Endothelial cell (in vitro differentiated cells): ENCODE measurements around the gene CMC2. TPM values are rescaled to one million over a fixed set of nuclear protein-coding genes. Genes with fewer than 3 reads are reported as not detected.
A peak's percentile ranks its signal among the peaks of the same experiment; 100 is the strongest.

Experiments used
- DNase-seq: peaks from one replicate; pipeline ENCODE4 v3.0.0; 2021; ENCODE audit warnings: low spot score
- H3K27ac Mint-ChIP-seq: one replicate; pipeline ENCODE4 v1.8.0; 2021; ENCODE audit warnings: mixed read lengths, inconsistent platforms; ENCODE audit not compliant: unreplicated experiment
- H3K27me3 Mint-ChIP-seq: one replicate; pipeline ENCODE4 v1.8.0; 2021; ENCODE audit warnings: mild to moderate bottlenecking, moderate library complexity, mixed read lengths, inconsistent platforms; ENCODE audit not compliant: unreplicated experiment
- H3K36me3 Mint-ChIP-seq: one replicate; pipeline ENCODE4 v1.8.0; 2021; ENCODE audit warnings: mild to moderate bottlenecking, low read depth, mixed read lengths, inconsistent platforms; ENCODE audit not compliant: unreplicated experiment
- H3K4me1 Mint-ChIP-seq: one replicate; pipeline ENCODE4 v1.8.0; 2021; ENCODE audit warnings: mild to moderate bottlenecking, mixed read lengths, inconsistent platforms; ENCODE audit not compliant: unreplicated experiment
- H3K4me3 Mint-ChIP-seq: one replicate; pipeline ENCODE4 v1.8.0; 2021; ENCODE audit warnings: mild to moderate bottlenecking, mixed read lengths, inconsistent platforms; ENCODE audit not compliant: unreplicated experiment
- H3K9me3 Mint-ChIP-seq: one replicate; pipeline ENCODE4 v1.8.0; 2021; ENCODE audit warnings: mixed read lengths, inconsistent platforms; ENCODE audit not compliant: unreplicated experiment
- total RNA-seq: library from RNA; stranded (reverse); fragmentation: NEBNext Ultra II Directional; extraction: Animal tissue kit (Norgen Biotek cat#: 25700); gene quantifications from one replicate; pipeline ENCODE4 v1.2.1, GENCODE V29; 2021; ENCODE audit not compliant: unreplicated experiment
- TF ChIP-seq, protein P1 (sequence below): fragments of 200-600 bp; sonication (generic); IDR thresholded peaks from one replicate; pipeline ENCODE4 v1.5.0; 2021; ENCODE audit warnings: antibody characterized with exemption; ENCODE audit not compliant: unreplicated experiment

CMC2 gene
- total RNA-seq, 1 donor from 2014 or later = 51.1 TPM

DNA sequence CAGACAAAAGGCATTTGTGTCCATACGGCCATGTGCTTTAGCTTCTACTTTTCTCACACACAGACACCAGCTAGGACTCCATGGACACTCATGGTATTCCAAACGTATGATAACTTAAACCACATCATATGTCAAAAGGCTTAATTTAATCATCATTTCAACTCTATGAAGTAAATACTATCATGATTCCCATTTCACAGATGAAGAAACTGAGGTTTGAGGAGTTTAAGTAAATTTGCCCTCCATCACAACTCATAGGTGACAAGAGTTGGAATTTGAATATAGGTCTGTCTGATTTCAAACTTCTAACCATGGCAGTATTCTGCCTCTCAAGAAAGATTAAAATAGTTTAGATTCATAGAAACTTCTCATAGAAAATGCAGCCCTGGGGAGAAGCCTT, 43.8 kb downstream of the CMC2 start:
- Mint-ChIP-seq H3K27me3 (no peaks in the 10 kb centered on the region), H3K36me3 (peaks cover 5% of the 10 kb centered on the region), H3K27ac (no peak overlapping the region), H3K9me3 (no peaks in the 10 kb centered on the region), H3K4me1 (no peaks in the 10 kb centered on the region), H3K4me3 (no peak overlapping the region)
- TF ChIP-seq, protein P1, sequence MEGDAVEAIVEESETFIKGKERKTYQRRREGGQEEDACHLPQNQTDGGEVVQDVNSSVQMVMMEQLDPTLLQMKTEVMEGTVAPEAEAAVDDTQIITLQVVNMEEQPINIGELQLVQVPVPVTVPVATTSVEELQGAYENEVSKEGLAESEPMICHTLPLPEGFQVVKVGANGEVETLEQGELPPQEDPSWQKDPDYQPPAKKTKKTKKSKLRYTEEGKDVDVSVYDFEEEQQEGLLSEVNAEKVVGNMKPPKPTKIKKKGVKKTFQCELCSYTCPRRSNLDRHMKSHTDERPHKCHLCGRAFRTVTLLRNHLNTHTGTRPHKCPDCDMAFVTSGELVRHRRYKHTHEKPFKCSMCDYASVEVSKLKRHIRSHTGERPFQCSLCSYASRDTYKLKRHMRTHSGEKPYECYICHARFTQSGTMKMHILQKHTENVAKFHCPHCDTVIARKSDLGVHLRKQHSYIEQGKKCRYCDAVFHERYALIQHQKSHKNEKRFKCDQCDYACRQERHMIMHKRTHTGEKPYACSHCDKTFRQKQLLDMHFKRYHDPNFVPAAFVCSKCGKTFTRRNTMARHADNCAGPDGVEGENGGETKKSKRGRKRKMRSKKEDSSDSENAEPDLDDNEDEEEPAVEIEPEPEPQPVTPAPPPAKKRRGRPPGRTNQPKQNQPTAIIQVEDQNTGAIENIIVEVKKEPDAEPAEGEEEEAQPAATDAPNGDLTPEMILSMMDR = no peak
- no peak for DNase-seq

DNA sequence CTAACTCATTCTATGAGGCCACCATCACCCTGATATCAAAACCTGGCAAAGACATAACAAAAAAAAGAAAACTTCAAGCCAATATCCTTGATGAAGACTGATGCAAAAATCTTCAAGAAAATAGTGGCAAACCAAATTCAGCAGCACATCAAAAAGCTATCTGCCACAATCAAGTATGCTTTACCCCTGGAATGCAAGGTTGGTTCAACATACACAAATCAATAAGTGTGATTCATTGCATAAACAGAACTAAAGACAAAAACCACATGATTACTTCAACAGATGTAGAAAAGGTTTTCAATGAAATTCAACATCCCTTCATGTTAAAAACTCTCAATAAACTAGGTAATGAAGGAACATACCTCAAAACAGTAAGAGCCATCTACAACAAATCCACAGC, 48.4 kb downstream of the CMC2 start:
- TF ChIP-seq, protein P1 = no peak
- Mint-ChIP-seq H3K27me3 (peaks cover 2% of the 10 kb centered on the region), H3K27ac (no peak overlapping the region), H3K4me3 (no peak overlapping the region), H3K4me1 (no peaks in the 10 kb centered on the region), H3K36me3 (peaks cover 15% of the 10 kb centered on the region), H3K9me3 (no peaks in the 10 kb centered on the region)
- DNase-seq = no peak

DNA sequence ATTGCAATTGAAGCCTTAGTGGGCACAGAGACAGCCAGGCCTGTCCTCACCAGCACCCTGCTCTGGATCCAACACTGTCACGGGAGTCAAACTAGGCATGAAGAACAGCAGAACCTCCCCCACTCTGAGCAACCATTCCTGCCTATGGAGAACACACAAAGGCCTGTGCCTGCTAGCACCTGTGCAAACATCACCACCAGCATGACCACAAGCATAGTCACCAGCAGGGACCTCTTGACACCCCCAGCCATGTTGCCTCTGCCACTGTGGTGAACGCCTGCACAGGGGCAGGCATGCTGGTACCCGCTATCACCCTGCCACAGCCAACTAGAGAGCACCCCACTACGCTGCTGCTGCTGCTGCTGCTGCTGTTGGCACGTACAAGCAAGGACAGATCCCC, 51.7 kb downstream of the CMC2 start:
- DNase-seq = no peak
- no peaks in the 10 kb centered on the region for H3K9me3 Mint-ChIP-seq
- peaks cover 2% of the 10 kb centered on the region for H3K27me3 Mint-ChIP-seq
- H3K4me3 Mint-ChIP-seq = no peak overlapping the region
- H3K4me1 Mint-ChIP-seq = no peaks in the 10 kb centered on the region
- TF ChIP-seq, protein P1 = no peak
- peaks cover 15% of the 10 kb centered on the region for H3K36me3 Mint-ChIP-seq
- no peak overlapping the region for H3K27ac Mint-ChIP-seq

DNA sequence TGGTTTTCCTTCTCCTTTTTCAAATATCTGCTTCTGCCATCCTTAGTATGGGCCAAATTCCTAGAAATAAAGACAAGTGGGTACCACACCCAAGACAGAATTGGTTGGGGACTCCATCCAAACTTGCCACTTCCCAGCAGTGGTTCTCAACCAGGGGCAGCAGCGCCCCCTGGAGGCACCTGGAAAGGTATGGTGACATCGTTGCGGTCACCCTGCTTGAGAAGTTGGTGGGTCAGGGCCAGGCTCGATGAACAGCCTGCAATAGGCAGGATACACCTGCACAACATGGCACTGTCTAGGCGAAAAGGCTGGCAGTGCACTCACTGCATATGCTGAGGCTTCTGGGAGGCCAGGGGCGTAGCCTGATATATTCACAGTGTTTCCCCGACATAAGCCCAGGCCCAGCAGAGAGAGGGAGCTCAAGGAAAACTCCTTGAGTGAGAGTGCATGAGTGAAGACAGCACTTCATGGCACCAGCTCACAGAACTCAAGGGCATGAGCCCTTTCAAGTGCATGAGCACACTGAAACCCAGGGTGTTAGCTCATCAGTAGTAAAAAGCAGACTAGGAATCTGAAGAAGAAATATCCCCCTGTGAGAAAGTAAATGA, 57.7 kb downstream of the CMC2 start:
- peak; percentile 64 for DNase-seq
- Mint-ChIP-seq H3K27me3 (peaks cover 2% of the 10 kb centered on the region), H3K27ac (no peak overlapping the region), H3K4me1 (no peaks in the 10 kb centered on the region), H3K36me3 (peaks cover 3% of the 10 kb centered on the region), H3K4me3 (no peak overlapping the region), H3K9me3 (no peaks in the 10 kb centered on the region)
- TF ChIP-seq, protein P1 = peak; percentile 77

DNA sequence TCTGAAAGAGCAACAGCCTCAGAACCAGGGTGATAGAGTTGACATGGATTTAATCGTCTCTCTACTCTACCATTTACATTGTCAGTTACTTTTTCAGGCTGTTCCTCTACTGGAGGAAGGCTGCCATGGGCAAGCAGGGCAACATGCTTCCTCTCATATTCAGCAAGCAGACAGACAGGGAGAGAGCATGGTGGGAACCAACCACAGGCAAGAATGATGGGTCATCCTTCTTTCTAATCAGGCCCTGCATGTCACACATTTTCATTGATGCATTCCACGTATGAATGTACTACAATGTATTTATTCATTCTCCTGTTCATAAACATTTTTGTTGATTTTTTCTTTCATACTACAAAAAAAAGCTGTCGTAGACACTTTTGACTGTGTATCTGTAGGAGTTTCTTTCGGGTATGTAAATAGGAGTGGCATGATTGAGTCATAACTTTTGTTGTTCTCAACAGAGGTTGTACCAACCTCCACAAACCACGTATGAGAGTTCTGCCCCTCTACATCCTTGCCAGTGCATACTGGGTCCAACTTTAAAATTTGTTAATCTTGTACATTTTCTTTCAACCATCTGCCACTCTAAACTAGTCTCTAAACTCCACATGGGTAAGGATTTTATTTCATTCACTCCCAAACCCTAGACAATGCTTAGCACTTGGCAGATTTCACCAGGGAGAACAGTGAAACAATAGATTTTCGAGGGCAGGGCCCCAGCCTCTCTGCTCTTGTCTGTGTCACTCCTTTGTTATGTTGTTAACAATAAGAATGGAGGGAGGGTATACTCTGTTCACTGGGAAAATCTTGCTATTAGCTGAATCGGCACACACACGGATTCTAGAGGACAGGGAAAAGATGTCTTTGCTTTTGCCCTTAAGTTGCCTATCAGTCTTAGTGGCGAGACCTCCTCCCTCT, 58.7 kb downstream of the CMC2 start:
- TF ChIP-seq, protein P1 = no peak
- H3K27me3 Mint-ChIP-seq = peaks cover 1% of the 10 kb centered on the region
- no peak overlapping the region for H3K27ac Mint-ChIP-seq
- no peaks in the 10 kb centered on the region for H3K4me1 Mint-ChIP-seq
- no peak overlapping the region for H3K4me3 Mint-ChIP-seq
- no peaks in the 10 kb centered on the region for H3K9me3 Mint-ChIP-seq
- no peak for DNase-seq
- H3K36me3 Mint-ChIP-seq = no peaks in the 10 kb centered on the region
